ENCODE measurements around the gene CHRM1.

- TF ChIP-seq EZH2 (IDR thresholded peaks at IDR 0.05; ENCODE audit: borderline replicate concordance, low read depth, low read length, severe bottlenecking), result no peak
- no peak for TF ChIP-seq CTCF (IDR thresholded peaks at IDR 0.05; ENCODE audit: borderline replicate concordance, extremely low read depth, low read length, poor library complexity, severe bottlenecking)
These were observed 55.5 kb downstream of the CHRM1 start for GRCh38 chr11:62865635-62866034.

All from DND-41 (cell line).